Measurements from ENCODE around the gene SELENOF. TPM values are rescaled to one million over a fixed set of nuclear protein-coding genes. Genes with fewer than 3 reads are reported as not detected.

Gene SELENOF
- total and polyA plus RNA-seq, 7 donors, result 56.2 to 91.4 (median 65.1) TPM

- ATAC-seq (no peak), DNase-seq (no peak)
- H3K27me3 ChIP-seq (ENCODE audit: insufficient read depth in 3 of 3, low read length in 2 of 3), result no peaks in the 10 kb centered on the region
- H3K36me3 ChIP-seq (ENCODE audit: insufficient read depth in 1 of 2, low read depth in 1 of 2), result peaks cover 0 to 10% of the 10 kb centered on the region in 2 donors
- WGBS, 3 donors, result 88 to 98% (median 98%) methylated on average over 5 of the region's 5 CpGs
- no peak overlapping the region for H3K4me3 ChIP-seq
- no peaks in the 10 kb centered on the region for H3K9me3 ChIP-seq
- intact Hi-C loops (cut with DNase I), result loop anchor here in 1 of 2 donors (2.0 to 5.0 kb wide), 2 partner anchors 17 to 845 kb away; no protein-coding TSS in a partner anchor
- no peak for TF ChIP-seq CTCF (IDR thresholded peaks at IDR 0.05)
- H3K27ac ChIP-seq, result no peak overlapping the region
- H3K4me1 ChIP-seq, result no peaks in the 10 kb centered on the region
Observed at GRCh38 chr1:86887479-86888162, 26.3 kb downstream of the SELENOF start.

GRCh38 chr1:86875722-86876121 is 38.2 kb downstream of the SELENOF start:
- 96 to 100% (median 98%) methylated on average over 1 of the region's 1 CpG for WGBS, 3 donors
- no peak for ATAC-seq
- Histone ChIP-seq H3K36me3 (ENCODE audit: insufficient read depth in 1 of 2, low read depth in 1 of 2) (peaks cover 0 to 35% of the 10 kb centered on the region in 2 donors), H3K9me3 (no peaks in the 10 kb centered on the region), H3K4me3 (no peak overlapping the region), H3K4me1 (no peaks in the 10 kb centered on the region), H3K27me3 (ENCODE audit: insufficient read depth in 3 of 3, low read length in 2 of 3) (no peaks in the 10 kb centered on the region), H3K27ac (no peak overlapping the region)
- DNase-seq, result no peak
- intact Hi-C loops (cut with DNase I), result no loop called here
- no peak for TF ChIP-seq CTCF (IDR thresholded peaks at IDR 0.05)

- intact Hi-C loops (cut with DNase I), result loop anchor here in 1 of 2 donors (5.0 kb wide), 1 partner anchor 35 kb away; no protein-coding TSS in a partner anchor
- no peaks in the 10 kb centered on the region for H3K27me3 ChIP-seq (ENCODE audit: insufficient read depth in 3 of 3, low read length in 2 of 3)
- no peak overlapping the region for H3K27ac ChIP-seq
- no peak overlapping the region for H3K4me3 ChIP-seq
- ATAC-seq (no peak), DNase-seq (no peak)
- no peaks in the 10 kb centered on the region for H3K9me3 ChIP-seq
- WGBS, 3 donors, result 91 to 93% (median 92%) methylated on average over 8 of the region's 8 CpGs
- H3K4me1 ChIP-seq, result peaks cover 8% of the 10 kb centered on the region
- peaks cover 0 to 9% of the 10 kb centered on the region in 2 donors for H3K36me3 ChIP-seq (ENCODE audit: insufficient read depth in 1 of 2, low read depth in 1 of 2)
- TF ChIP-seq CTCF (IDR thresholded peaks at IDR 0.05), result no peak
Observed at GRCh38 chr1:86872086-86872485, 41.8 kb downstream of the SELENOF start.

- WGBS, 3 donors, result 94 to 97% (median 95%) methylated on average over 3 of the region's 3 CpGs
- intact Hi-C loops (cut with DNase I), result loop anchor here in 1 of 2 donors (5.0 kb wide), 1 partner anchor 36 kb away; no protein-coding TSS in a partner anchor
- ATAC-seq (no peak), DNase-seq (no peak)
- Histone ChIP-seq H3K4me3 (no peak overlapping the region), H3K9me3 (no peaks in the 10 kb centered on the region), H3K36me3 (ENCODE audit: insufficient read depth in 1 of 2, low read depth in 1 of 2) (no peaks in the 10 kb centered on the region), H3K4me1 (peaks cover 8% of the 10 kb centered on the region), H3K27me3 (ENCODE audit: insufficient read depth in 3 of 3, low read length in 2 of 3) (no peaks in the 10 kb centered on the region), H3K27ac (no peak overlapping the region)
- no peak for TF ChIP-seq CTCF (IDR thresholded peaks at IDR 0.05)
Observed at GRCh38 chr1:86871001-86871400, 42.9 kb downstream of the SELENOF start.
